ENCODE measurements around the gene PLOD3. TPM values are rescaled to one million over a fixed set of nuclear protein-coding genes. Genes with fewer than 3 reads are reported as not detected.
A peak's percentile ranks its signal among the peaks of the same experiment; 100 is the strongest.

PLOD3 gene
- total and polyA plus RNA-seq, 9 of the 15 experiments (the other 6 are each of a cell fraction or from before 2014, with no cell fraction given), result 2.8 to 101 (median 30.9) TPM

DNA sequence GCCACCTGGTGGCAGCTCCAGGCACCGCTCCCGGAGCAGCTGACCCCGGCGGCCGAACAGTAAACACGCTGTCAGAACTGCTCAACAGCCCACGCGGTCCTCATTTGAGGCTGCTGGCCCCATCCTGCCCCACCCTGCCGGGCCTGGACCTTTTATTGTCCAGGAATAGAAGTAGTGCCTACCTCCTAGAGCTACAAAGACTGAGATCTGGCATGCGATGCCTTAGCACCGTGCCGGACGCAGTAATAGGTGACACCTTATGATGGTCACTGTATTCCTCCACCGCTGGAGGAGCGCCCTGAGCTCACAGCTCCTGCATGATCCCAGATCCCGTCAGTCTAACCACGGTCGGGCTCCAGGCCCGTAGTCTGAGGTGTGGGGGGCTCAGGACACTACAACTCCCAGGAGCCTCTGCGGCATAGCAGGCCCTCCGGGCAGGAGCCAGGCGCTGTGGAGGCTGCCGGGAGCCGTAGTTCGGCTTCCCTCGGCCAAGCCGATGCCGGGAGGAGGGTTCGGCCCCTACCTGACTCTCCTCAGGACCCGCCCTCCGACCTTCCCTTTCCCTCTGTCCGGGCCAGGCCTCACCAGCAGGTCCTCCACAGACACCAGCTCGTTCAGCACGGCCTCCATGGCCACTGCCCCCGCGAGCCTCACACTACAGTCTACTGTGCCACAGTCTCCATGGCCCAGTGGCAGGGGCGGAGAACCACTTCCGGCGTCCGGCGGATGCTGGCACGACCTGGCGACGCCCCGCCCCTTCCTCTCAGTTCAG is 27.2 kb upstream of the PLOD3 start, which contains the start of gene FIS1 (continued):
- TF ChIP-seq, protein P1, sequence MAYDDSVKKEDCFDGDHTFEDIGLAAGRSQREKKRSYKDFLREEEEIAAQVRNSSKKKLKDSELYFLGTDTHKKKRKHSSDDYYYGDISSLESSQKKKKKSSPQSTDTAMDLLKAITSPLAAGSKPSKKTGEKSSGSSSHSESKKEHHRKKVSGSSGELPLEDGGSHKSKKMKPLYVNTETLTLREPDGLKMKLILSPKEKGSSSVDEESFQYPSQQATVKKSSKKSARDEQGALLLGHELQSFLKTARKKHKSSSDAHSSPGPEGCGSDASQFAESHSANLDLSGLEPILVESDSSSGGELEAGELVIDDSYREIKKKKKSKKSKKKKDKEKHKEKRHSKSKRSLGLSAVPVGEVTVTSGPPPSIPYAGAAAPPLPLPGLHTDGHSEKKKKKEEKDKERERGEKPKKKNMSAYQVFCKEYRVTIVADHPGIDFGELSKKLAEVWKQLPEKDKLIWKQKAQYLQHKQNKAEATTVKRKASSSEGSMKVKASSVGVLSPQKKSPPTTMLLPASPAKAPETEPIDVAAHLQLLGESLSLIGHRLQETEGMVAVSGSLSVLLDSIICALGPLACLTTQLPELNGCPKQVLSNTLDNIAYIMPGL (CRISPR knock-in tag; IDR thresholded peaks at IDR 0.05), result 0 out of 2 replicates have a peak, but pooled peaks have one; percentile 18
- TF ChIP-seq, protein P2, sequence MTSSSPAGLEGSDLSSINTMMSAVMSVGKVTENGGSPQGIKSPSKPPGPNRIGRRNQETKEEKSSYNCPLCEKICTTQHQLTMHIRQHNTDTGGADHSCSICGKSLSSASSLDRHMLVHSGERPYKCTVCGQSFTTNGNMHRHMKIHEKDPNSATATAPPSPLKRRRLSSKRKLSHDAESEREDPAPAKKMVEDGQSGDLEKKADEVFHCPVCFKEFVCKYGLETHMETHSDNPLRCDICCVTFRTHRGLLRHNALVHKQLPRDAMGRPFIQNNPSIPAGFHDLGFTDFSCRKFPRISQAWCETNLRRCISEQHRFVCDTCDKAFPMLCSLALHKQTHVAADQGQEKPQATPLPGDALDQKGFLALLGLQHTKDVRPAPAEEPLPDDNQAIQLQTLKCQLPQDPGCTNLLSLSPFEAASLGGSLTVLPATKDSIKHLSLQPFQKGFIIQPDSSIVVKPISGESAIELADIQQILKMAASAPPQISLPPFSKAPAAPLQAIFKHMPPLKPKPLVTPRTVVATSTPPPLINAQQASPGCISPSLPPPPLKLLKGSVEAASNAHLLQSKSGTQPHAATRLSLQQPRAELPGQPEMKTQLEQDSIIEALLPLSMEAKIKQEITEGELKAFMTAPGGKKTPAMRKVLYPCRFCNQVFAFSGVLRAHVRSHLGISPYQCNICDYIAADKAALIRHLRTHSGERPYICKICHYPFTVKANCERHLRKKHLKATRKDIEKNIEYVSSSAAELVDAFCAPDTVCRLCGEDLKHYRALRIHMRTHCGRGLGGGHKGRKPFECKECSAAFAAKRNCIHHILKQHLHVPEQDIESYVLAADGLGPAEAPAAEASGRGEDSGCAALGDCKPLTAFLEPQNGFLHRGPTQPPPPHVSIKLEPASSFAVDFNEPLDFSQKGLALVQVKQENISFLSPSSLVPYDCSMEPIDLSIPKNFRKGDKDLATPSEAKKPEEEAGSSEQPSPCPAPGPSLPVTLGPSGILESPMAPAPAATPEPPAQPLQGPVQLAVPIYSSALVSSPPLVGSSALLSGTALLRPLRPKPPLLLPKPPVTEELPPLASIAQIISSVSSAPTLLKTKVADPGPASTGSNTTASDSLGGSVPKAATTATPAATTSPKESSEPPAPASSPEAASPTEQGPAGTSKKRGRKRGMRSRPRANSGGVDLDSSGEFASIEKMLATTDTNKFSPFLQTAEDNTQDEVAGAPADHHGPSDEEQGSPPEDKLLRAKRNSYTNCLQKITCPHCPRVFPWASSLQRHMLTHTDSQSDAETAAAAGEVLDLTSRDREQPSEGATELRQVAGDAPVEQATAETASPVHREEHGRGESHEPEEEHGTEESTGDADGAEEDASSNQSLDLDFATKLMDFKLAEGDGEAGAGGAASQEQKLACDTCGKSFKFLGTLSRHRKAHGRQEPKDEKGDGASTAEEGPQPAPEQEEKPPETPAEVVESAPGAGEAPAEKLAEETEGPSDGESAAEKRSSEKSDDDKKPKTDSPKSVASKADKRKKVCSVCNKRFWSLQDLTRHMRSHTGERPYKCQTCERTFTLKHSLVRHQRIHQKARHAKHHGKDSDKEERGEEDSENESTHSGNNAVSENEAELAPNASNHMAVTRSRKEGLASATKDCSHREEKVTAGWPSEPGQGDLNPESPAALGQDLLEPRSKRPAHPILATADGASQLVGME (CRISPR knock-in tag; IDR thresholded peaks at IDR 0.05), result 0 out of 2 replicates have a peak, but pooled peaks have one; percentile 23
- 0 out of 2 replicates have a peak, but pooled peaks have one; percentile 30 for TF ChIP-seq CC2D1A (IDR thresholded peaks at IDR 0.05)

Data from K562 (cell line).